ENCODE results near the gene ANO1. TPM values are rescaled to one million over a fixed set of nuclear protein-coding genes. Genes with fewer than 3 reads are reported as not detected.

ANO1 gene
- total and polyA plus RNA-seq, 2 donors = 0.38 to 1.5 TPM

GRCh38 chr11:70067591-70068341, 10.4 kb upstream of the ANO1 start:
- no peak for DNase-seq (ENCODE audit: low read depth in 6 of 9, low spot score in 9 of 9)
- no peaks in the 10 kb centered on the region for H3K4me1 ChIP-seq (ENCODE audit: control insufficient read depth in 2 of 2, insufficient read depth in 2 of 2, low read length in 2 of 2)
- H3K27ac ChIP-seq (ENCODE audit: low read depth in 1 of 2, low read length in 1 of 2) = no peak overlapping the region
- no peaks in the 10 kb centered on the region for H3K9me3 ChIP-seq (ENCODE audit: control insufficient read depth in 2 of 2, insufficient read depth in 1 of 2, low read length in 1 of 2)
- 49% methylated on average over 20 of the region's 20 CpGs for WGBS
- peaks cover 14 to 30% of the 10 kb centered on the region in 2 donors for H3K27me3 ChIP-seq (ENCODE audit: control insufficient read depth in 2 of 2, insufficient read depth in 1 of 2, low read length in 1 of 2)
- no peak overlapping the region for H3K4me3 ChIP-seq (ENCODE audit: low read length in 2 of 2)
- H3K36me3 ChIP-seq (ENCODE audit: control insufficient read depth in 2 of 2, insufficient read depth in 2 of 2, low read length in 1 of 2) = no peaks in the 10 kb centered on the region

- 63% methylated on average over 6 of the region's 6 CpGs for WGBS
- peaks cover 18 to 36% of the 10 kb centered on the region in 2 donors for H3K27me3 ChIP-seq (ENCODE audit: control insufficient read depth in 2 of 2, insufficient read depth in 1 of 2, low read length in 1 of 2)
These were observed 9.8 kb upstream of the ANO1 start for GRCh38 chr11:70068345-70068744.

GRCh38 chr11:70068950-70069349, 9.2 kb upstream of the ANO1 start:
- 97% methylated on average over 2 of the region's 2 CpGs for WGBS
- peaks cover 18 to 42% of the 10 kb centered on the region in 2 donors for H3K27me3 ChIP-seq (ENCODE audit: control insufficient read depth in 2 of 2, insufficient read depth in 1 of 2, low read length in 1 of 2)
- no peaks in the 10 kb centered on the region for H3K36me3 ChIP-seq (ENCODE audit: control insufficient read depth in 2 of 2, insufficient read depth in 2 of 2, low read length in 1 of 2)
- no peak overlapping the region for H3K27ac ChIP-seq (ENCODE audit: low read depth in 1 of 2, low read length in 1 of 2)
- no peaks in the 10 kb centered on the region for H3K4me1 ChIP-seq (ENCODE audit: control insufficient read depth in 2 of 2, insufficient read depth in 2 of 2, low read length in 2 of 2)
- no peak overlapping the region for H3K4me3 ChIP-seq (ENCODE audit: low read length in 2 of 2)
- no peaks in the 10 kb centered on the region for H3K9me3 ChIP-seq (ENCODE audit: control insufficient read depth in 2 of 2, insufficient read depth in 1 of 2, low read length in 1 of 2)
- DNase-seq (ENCODE audit: low read depth in 6 of 9, low spot score in 9 of 9) = no peak

More at GRCh38 chr11:70068345-70068744, 9.8 kb upstream of the ANO1 start:
- Histone ChIP-seq H3K4me1 (ENCODE audit: control insufficient read depth in 2 of 2, insufficient read depth in 2 of 2, low read length in 2 of 2) (no peaks in the 10 kb centered on the region), H3K27ac (ENCODE audit: low read depth in 1 of 2, low read length in 1 of 2) (no peak overlapping the region), H3K9me3 (ENCODE audit: control insufficient read depth in 2 of 2, insufficient read depth in 1 of 2, low read length in 1 of 2) (no peaks in the 10 kb centered on the region), H3K4me3 (ENCODE audit: low read length in 2 of 2) (no peak overlapping the region), H3K36me3 (ENCODE audit: control insufficient read depth in 2 of 2, insufficient read depth in 2 of 2, low read length in 1 of 2) (no peaks in the 10 kb centered on the region)
- no peak for DNase-seq (ENCODE audit: low read depth in 6 of 9, low spot score in 9 of 9)

- Histone ChIP-seq H3K27ac (ENCODE audit: low read depth in 1 of 2, low read length in 1 of 2) (no peak overlapping the region), H3K4me1 (ENCODE audit: control insufficient read depth in 2 of 2, insufficient read depth in 2 of 2, low read length in 2 of 2) (no peaks in the 10 kb centered on the region), H3K36me3 (ENCODE audit: control insufficient read depth in 2 of 2, insufficient read depth in 2 of 2, low read length in 1 of 2) (no peaks in the 10 kb centered on the region), H3K27me3 (ENCODE audit: control insufficient read depth in 2 of 2, insufficient read depth in 1 of 2, low read length in 1 of 2) (peaks cover 25 to 58% of the 10 kb centered on the region in 2 donors), H3K4me3 (ENCODE audit: low read length in 2 of 2) (no peak overlapping the region), H3K9me3 (ENCODE audit: control insufficient read depth in 2 of 2, insufficient read depth in 1 of 2, low read length in 1 of 2) (no peaks in the 10 kb centered on the region)
- DNase-seq (ENCODE audit: low read depth in 6 of 9, low spot score in 9 of 9) = no peak
- 97% methylated on average over 9 of the region's 9 CpGs for WGBS
These were observed 7.4 kb upstream of the ANO1 start for GRCh38 chr11:70070706-70071105.

GRCh38 chr11:70071996-70072395, 6.1 kb upstream of the ANO1 start:
- Histone ChIP-seq H3K9me3 (ENCODE audit: control insufficient read depth in 2 of 2, insufficient read depth in 1 of 2, low read length in 1 of 2) (no peaks in the 10 kb centered on the region), H3K4me1 (ENCODE audit: control insufficient read depth in 2 of 2, insufficient read depth in 2 of 2, low read length in 2 of 2) (no peaks in the 10 kb centered on the region), H3K36me3 (ENCODE audit: control insufficient read depth in 2 of 2, insufficient read depth in 2 of 2, low read length in 1 of 2) (no peaks in the 10 kb centered on the region), H3K4me3 (ENCODE audit: low read length in 2 of 2) (no peak overlapping the region), H3K27ac (ENCODE audit: low read depth in 1 of 2, low read length in 1 of 2) (no peak overlapping the region), H3K27me3 (ENCODE audit: control insufficient read depth in 2 of 2, insufficient read depth in 1 of 2, low read length in 1 of 2) (peaks cover 34 to 71% of the 10 kb centered on the region in 2 donors)
- WGBS = 88% methylated on average over 12 of the region's 12 CpGs
- DNase-seq (ENCODE audit: low read depth in 6 of 9, low spot score in 9 of 9) = no peak

GRCh38 chr11:70072461-70072860, 5.7 kb upstream of the ANO1 start:
- H3K27ac ChIP-seq (ENCODE audit: low read depth in 1 of 2, low read length in 1 of 2) = no peak overlapping the region
- 64% methylated on average over 12 of the region's 12 CpGs for WGBS
- H3K4me1 ChIP-seq (ENCODE audit: control insufficient read depth in 2 of 2, insufficient read depth in 2 of 2, low read length in 2 of 2) = no peaks in the 10 kb centered on the region
- H3K36me3 ChIP-seq (ENCODE audit: control insufficient read depth in 2 of 2, insufficient read depth in 2 of 2, low read length in 1 of 2) = no peaks in the 10 kb centered on the region
- no peaks in the 10 kb centered on the region for H3K9me3 ChIP-seq (ENCODE audit: control insufficient read depth in 2 of 2, insufficient read depth in 1 of 2, low read length in 1 of 2)
- peaks cover 39 to 73% of the 10 kb centered on the region in 2 donors for H3K27me3 ChIP-seq (ENCODE audit: control insufficient read depth in 2 of 2, insufficient read depth in 1 of 2, low read length in 1 of 2)
- no peak for DNase-seq (ENCODE audit: low read depth in 6 of 9, low spot score in 9 of 9)
- no peak overlapping the region for H3K4me3 ChIP-seq (ENCODE audit: low read length in 2 of 2)

GRCh38 chr11:70072861-70073755, 5.0 kb upstream of the ANO1 start:
- 6% methylated on average over 21 of the region's 21 CpGs for WGBS
- H3K9me3 ChIP-seq (ENCODE audit: control insufficient read depth in 2 of 2, insufficient read depth in 1 of 2, low read length in 1 of 2) = no peaks in the 10 kb centered on the region
- no peak overlapping the region for H3K4me3 ChIP-seq (ENCODE audit: low read length in 2 of 2)
- DNase-seq (ENCODE audit: low read depth in 6 of 9, low spot score in 9 of 9) = no peak
- H3K27me3 ChIP-seq (ENCODE audit: control insufficient read depth in 2 of 2, insufficient read depth in 1 of 2, low read length in 1 of 2) = peaks cover 45 to 74% of the 10 kb centered on the region in 2 donors
- no peaks in the 10 kb centered on the region for H3K36me3 ChIP-seq (ENCODE audit: control insufficient read depth in 2 of 2, insufficient read depth in 2 of 2, low read length in 1 of 2)
- H3K27ac ChIP-seq (ENCODE audit: low read depth in 1 of 2, low read length in 1 of 2) = no peak overlapping the region
- H3K4me1 ChIP-seq (ENCODE audit: control insufficient read depth in 2 of 2, insufficient read depth in 2 of 2, low read length in 2 of 2) = no peaks in the 10 kb centered on the region

GRCh38 chr11:70073871-70074371, 4.2 kb upstream of the ANO1 start:
- Histone ChIP-seq H3K9me3 (ENCODE audit: control insufficient read depth in 2 of 2, insufficient read depth in 1 of 2, low read length in 1 of 2) (no peaks in the 10 kb centered on the region), H3K27ac (ENCODE audit: low read depth in 1 of 2, low read length in 1 of 2) (no peak overlapping the region), H3K4me3 (ENCODE audit: low read length in 2 of 2) (no peak overlapping the region), H3K27me3 (ENCODE audit: control insufficient read depth in 2 of 2, insufficient read depth in 1 of 2, low read length in 1 of 2) (peaks cover 54 to 70% of the 10 kb centered on the region in 2 donors), H3K4me1 (ENCODE audit: control insufficient read depth in 2 of 2, insufficient read depth in 2 of 2, low read length in 2 of 2) (no peaks in the 10 kb centered on the region), H3K36me3 (ENCODE audit: control insufficient read depth in 2 of 2, insufficient read depth in 2 of 2, low read length in 1 of 2) (no peaks in the 10 kb centered on the region)
- DNase-seq (ENCODE audit: low read depth in 6 of 9, low spot score in 9 of 9) = no peak
- 26% methylated on average over 22 of the region's 22 CpGs for WGBS

GRCh38 chr11:70074746-70075145, 3.4 kb upstream of the ANO1 start:
- Histone ChIP-seq H3K27ac (ENCODE audit: low read depth in 1 of 2, low read length in 1 of 2) (no peak overlapping the region), H3K36me3 (ENCODE audit: control insufficient read depth in 2 of 2, insufficient read depth in 2 of 2, low read length in 1 of 2) (no peaks in the 10 kb centered on the region), H3K4me3 (ENCODE audit: low read length in 2 of 2) (no peak overlapping the region), H3K4me1 (ENCODE audit: control insufficient read depth in 2 of 2, insufficient read depth in 2 of 2, low read length in 2 of 2) (no peaks in the 10 kb centered on the region), H3K9me3 (ENCODE audit: control insufficient read depth in 2 of 2, insufficient read depth in 1 of 2, low read length in 1 of 2) (no peaks in the 10 kb centered on the region), H3K27me3 (ENCODE audit: control insufficient read depth in 2 of 2, insufficient read depth in 1 of 2, low read length in 1 of 2) (peaks cover 62 to 76% of the 10 kb centered on the region in 2 donors)
- WGBS = 95% methylated on average over 8 of the region's 8 CpGs
- no peak for DNase-seq (ENCODE audit: low read depth in 6 of 9, low spot score in 9 of 9)
